ES-I3 (cell line): Measurements from ENCODE around the gene C3orf62.
"Not testable (repeated sequence)": the region's sequence is repeated elsewhere in the genome, so short reads cannot be mapped to it uniquely, and the experiment has no call there.

Experiments
- H3K36me3 ChIP-seq: 2 replicates; pipeline ENCODE4 v1.6.1; 2013; ENCODE audit warnings: mild to moderate bottlenecking, low read length, control low read depth, moderate library complexity; ENCODE audit not compliant: insufficient read depth
- H3K4me1 ChIP-seq: 2 replicates; pipeline ENCODE4 v1.6.1; 2013; ENCODE audit warnings: mild to moderate bottlenecking, control low read depth, low read length; ENCODE audit not compliant: insufficient read depth
- H3K9ac ChIP-seq: 2 replicates; pipeline ENCODE4 v1.6.1; 2013; ENCODE audit warnings: low read depth, mild to moderate bottlenecking, low read length, moderate library complexity
- H3K9me3 ChIP-seq: 2 replicates; pipeline ENCODE4 v1.6.1; 2013; ENCODE audit warnings: mild to moderate bottlenecking, low read length, moderate library complexity; ENCODE audit not compliant: control insufficient read depth, insufficient read depth

C3orf62 gene

GRCh38 chr3:49255718-49256511 lies 21.1 kb downstream of the C3orf62 start:
- H3K36me3 ChIP-seq = no peaks in the 10 kb centered on the region
- no peak overlapping the region for H3K9ac ChIP-seq
- H3K4me1 ChIP-seq = no peaks in the 10 kb centered on the region
- no peaks in the 10 kb centered on the region for H3K9me3 ChIP-seq

- Histone ChIP-seq H3K9me3 (no peaks in the 10 kb centered on the region), H3K4me1 (no peaks in the 10 kb centered on the region), H3K9ac (no peak overlapping the region), H3K36me3 (no peaks in the 10 kb centered on the region)
Measured at GRCh38 chr3:49255112-49255511, 21.9 kb downstream of the C3orf62 start.

GRCh38 chr3:49253512-49253911 lies 23.5 kb downstream of the C3orf62 start:
- H3K9me3 ChIP-seq = no peaks in the 10 kb centered on the region
- H3K36me3 ChIP-seq = no peaks in the 10 kb centered on the region
- no peak overlapping the region for H3K9ac ChIP-seq
- H3K4me1 ChIP-seq = peaks cover 5% of the 10 kb centered on the region

GRCh38 chr3:49248840-49249227 lies 28.2 kb downstream of the C3orf62 start:
- Histone ChIP-seq H3K9ac (no peak overlapping the region), H3K4me1 (peaks cover 5% of the 10 kb centered on the region), H3K36me3 (no peaks in the 10 kb centered on the region), H3K9me3 (no peaks in the 10 kb centered on the region)

GRCh38 chr3:49244581-49245205 lies 32.3 kb downstream of the C3orf62 start:
- H3K9me3 ChIP-seq = no peaks in the 10 kb centered on the region
- no peak overlapping the region for H3K9ac ChIP-seq
- H3K36me3 ChIP-seq = no peaks in the 10 kb centered on the region
- peaks cover 5% of the 10 kb centered on the region for H3K4me1 ChIP-seq

GRCh38 chr3:49240091-49240490 lies 36.9 kb downstream of the C3orf62 start:
- not testable (repeated sequence) for H3K4me1 ChIP-seq, H3K9ac ChIP-seq, H3K9me3 ChIP-seq, H3K36me3 ChIP-seq

GRCh38 chr3:49238274-49239127 lies 38.5 kb downstream of the C3orf62 start:
- Histone ChIP-seq H3K9ac (no peak overlapping the region), H3K9me3 (peaks cover 16% of the 10 kb centered on the region; the same call in 1 of the 2 replicates), H3K36me3 (no peaks in the 10 kb centered on the region), H3K4me1 (no peaks in the 10 kb centered on the region)

GRCh38 chr3:49237344-49237743 lies 39.7 kb downstream of the C3orf62 start:
- Histone ChIP-seq H3K36me3 (no peaks in the 10 kb centered on the region), H3K4me1 (no peaks in the 10 kb centered on the region), H3K9me3 (peaks cover 16% of the 10 kb centered on the region; the same call in 1 of the 2 replicates), H3K9ac (no peak overlapping the region)

- Histone ChIP-seq H3K9me3 (peaks cover 16% of the 10 kb centered on the region; the same call in 1 of the 2 replicates), H3K4me1 (no peaks in the 10 kb centered on the region), H3K36me3 (no peaks in the 10 kb centered on the region), H3K9ac (no peak overlapping the region)
Measured at GRCh38 chr3:49236226-49236625, 40.8 kb downstream of the C3orf62 start.

- H3K9ac ChIP-seq, H3K36me3 ChIP-seq, H3K4me1 ChIP-seq, H3K9me3 ChIP-seq: not testable (repeated sequence)
Measured at GRCh38 chr3:49228817-49229216, 48.2 kb downstream of the C3orf62 start.

- H3K9me3 ChIP-seq = peaks cover 6% of the 10 kb centered on the region
- H3K9ac ChIP-seq = no peak overlapping the region
- H3K36me3 ChIP-seq = no peaks in the 10 kb centered on the region
- H3K4me1 ChIP-seq = no peaks in the 10 kb centered on the region
Measured at GRCh38 chr3:49222002-49222401, 55.0 kb downstream of the C3orf62 start.

- not testable (repeated sequence) for H3K36me3 ChIP-seq, H3K4me1 ChIP-seq, H3K9me3 ChIP-seq, H3K9ac ChIP-seq
Measured at GRCh38 chr3:49220985-49221563, 56.0 kb downstream of the C3orf62 start.

GRCh38 chr3:49219132-49219531 lies 57.9 kb downstream of the C3orf62 start:
- H3K36me3 ChIP-seq = no peaks in the 10 kb centered on the region
- H3K4me1 ChIP-seq = no peaks in the 10 kb centered on the region
- no peak overlapping the region for H3K9ac ChIP-seq
- peaks cover 8% of the 10 kb centered on the region for H3K9me3 ChIP-seq
